IPS-11a (cell line): Measurements from ENCODE around the gene MRRF.

Experiments
- H3K4me3 ChIP-seq: one replicate; pipeline ENCODE4 v1.5.1; 2013; ENCODE audit warnings: low read depth, low read length, control low read depth

Gene MRRF, protein sequence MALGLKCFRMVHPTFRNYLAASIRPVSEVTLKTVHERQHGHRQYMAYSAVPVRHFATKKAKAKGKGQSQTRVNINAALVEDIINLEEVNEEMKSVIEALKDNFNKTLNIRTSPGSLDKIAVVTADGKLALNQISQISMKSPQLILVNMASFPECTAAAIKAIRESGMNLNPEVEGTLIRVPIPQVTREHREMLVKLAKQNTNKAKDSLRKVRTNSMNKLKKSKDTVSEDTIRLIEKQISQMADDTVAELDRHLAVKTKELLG

DNA sequence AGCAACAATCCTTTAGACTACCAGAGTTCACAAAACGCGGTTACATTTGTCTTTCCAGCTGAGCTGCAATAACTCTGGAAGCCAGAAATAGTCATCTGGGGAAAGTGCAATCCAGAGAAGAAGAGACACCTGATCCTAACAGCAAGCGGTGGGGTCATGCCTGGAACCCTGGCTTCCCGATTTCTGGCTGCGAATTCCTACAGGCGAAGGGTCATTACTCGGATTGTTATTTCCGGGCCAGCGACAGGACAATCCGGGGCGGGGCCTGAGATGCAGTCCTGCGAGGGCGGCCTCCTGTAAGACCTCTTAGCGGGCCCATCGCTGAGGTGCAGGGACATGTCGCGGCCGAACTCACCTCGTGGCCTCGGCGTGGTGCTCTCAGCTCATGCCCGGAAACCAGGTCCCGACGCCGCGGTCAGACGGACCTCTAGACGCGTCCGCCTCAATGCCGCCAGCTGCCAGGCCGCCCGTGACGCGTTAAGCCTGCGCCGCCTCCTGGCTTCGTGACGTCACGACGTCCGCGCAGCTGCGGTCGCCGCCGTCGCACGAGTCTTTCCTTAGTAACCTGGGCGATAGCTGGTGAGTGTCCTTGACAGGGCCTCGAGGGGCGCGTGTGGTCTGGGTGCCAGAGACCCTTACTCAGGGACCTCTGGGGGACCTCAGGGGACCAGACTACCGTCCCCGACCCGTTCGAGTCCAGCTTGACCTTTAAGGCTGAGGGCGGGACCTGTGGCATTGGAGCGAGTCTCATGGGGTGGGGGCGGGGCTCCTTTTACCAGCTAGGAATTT, at the start of gene MRRF, which contains the start of gene RBM18:
Gene MRRF, plus strand, starts transcription at position 523 of the 789 bp plus-strand sequence. CDS start 6,010 bp downstream, outside the sequence.
Gene RBM18, minus strand, starts transcription at position 481 of the 789 bp plus-strand sequence. CDS start 3,348 bp downstream, outside the sequence.
- H3K4me3 ChIP-seq, result peak within 1 kb of the TSS; percentile 88

GRCh38 chr9:122215663-122216062, 49.0 kb upstream of the MRRF start:
- H3K4me3 ChIP-seq, result no peak overlapping the region

DNA sequence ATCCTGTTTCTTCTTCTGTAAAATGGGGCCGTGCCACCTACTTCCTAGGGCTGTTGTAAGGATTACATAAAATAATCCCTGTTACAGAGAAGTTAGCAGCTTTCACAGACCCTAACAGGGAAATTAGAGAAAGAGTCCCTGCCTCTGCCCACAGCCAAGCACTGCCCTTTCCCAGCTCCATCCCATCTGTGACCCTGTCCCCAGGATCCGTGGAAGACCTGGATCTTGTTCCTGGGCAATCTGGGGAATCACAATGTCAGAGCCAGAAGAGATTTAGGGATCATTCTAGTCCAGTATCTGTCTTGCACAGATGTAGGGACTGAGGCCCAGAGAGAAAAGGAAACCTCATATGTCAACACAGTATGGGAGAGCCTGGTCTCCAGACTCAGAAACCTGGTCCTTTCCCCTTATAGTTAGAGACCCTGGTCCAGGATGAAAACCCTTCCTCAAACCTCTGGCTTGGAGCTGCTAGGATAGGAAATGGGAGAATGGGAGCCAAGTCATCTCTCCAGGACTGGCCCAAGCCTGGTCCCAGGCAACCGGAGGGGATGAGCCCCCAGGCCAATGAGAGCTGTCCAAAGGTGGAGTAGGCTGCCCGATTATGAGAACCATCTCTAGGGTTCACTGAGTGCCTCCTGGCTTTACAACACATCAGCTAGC, 48.4 kb upstream of the MRRF start:
- peak overlapping the region; percentile 8 for H3K4me3 ChIP-seq

GRCh38 chr9:122216798-122217418, 47.8 kb upstream of the MRRF start:
- H3K4me3 ChIP-seq, result peak overlapping the region; percentile 8

DNA sequence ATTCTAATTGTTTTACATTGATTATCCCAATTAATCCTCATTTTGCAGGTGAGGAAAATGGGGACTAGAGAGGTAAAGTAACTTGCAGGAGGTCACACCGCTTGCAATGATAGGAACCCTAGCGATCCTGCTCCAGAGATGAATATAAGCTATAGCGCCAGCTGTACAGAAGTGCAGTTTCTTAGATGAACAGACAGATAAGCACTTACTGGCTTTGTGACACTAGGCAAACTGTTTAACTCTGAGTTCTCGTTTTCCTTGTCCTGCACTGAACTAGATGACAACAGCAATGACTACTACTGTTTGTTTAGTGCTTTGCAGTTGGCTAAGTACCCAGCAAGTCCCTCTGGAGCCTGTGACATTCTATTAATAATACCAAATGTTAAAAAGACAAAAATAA, 47.0 kb upstream of the MRRF start:
- H3K4me3 ChIP-seq, result no peak overlapping the region

GRCh38 chr9:122218071-122218934, 46.4 kb upstream of the MRRF start:
- no peak overlapping the region for H3K4me3 ChIP-seq

GRCh38 chr9:122218935-122219855, 45.5 kb upstream of the MRRF start:
- peak overlapping the region; percentile 17 for H3K4me3 ChIP-seq

GRCh38 chr9:122219856-122220672, 44.6 kb upstream of the MRRF start:
- peak overlapping the region; percentile 17 for H3K4me3 ChIP-seq

DNA sequence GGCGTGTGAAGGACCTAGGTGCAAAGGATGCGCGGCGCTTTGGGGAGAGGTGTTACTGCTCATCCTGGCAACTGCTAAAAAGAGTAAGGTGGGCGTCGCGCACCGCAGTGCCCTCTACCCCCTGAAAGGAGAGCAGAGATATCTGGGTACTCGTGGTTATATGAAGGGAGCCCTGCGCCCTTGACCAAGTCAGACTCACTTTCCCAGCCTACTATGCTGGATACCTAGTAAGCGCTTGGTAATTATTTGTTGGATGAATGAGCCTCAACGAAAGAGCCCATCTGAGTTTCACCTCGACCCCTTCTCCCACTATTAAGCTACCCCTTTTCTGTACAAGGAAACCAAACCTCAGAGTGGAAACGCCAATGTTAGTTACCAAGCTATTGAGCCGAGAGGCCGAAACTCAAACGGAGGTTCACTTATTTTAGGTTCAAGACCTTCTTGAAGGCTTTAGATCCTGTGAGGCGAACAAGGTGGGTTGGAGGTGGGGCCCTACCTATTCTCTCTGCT, 44.0 kb upstream of the MRRF start:
- no peak overlapping the region for H3K4me3 ChIP-seq

- peak overlapping the region; percentile 27 for H3K4me3 ChIP-seq
Measured at GRCh38 chr9:122221183-122221811, 43.4 kb upstream of the MRRF start.

GRCh38 chr9:122222791-122223190, 41.9 kb upstream of the MRRF start:
- no peak overlapping the region for H3K4me3 ChIP-seq

GRCh38 chr9:122223435-122223834, 41.2 kb upstream of the MRRF start:
- no peak overlapping the region for H3K4me3 ChIP-seq

GRCh38 chr9:122225312-122226141, 39.2 kb upstream of the MRRF start:
- no peak overlapping the region for H3K4me3 ChIP-seq

DNA sequence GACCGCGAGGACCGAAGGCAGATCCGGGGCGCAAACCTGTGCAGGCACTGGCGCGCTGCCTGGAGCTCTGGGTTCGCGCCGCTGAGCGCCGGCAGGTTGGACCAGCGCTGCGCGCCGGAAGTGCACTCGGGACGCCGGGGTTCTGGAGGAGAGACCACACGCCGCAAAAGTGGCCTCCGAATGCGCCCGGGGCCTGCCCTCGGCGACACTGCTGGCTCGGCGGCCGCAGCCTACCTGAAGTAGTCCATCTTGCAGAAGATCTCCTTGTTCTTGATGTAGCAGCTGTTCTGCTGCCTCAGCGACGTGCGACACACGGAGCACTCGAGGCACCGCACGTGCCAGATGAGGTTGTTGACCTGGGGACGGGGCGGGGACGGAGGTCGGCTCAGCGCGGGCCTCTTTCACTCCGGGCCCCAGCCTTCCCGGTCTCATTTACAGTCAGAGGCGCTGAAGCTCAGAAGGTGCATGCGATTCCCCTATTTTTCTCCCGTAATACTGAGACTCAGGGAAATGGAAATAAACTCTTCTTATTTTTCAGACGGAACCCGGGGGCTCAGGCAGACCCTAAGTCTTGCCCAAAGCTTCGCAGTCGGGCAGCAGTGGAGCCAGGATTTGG, 38.4 kb upstream of the MRRF start:
- no peak overlapping the region for H3K4me3 ChIP-seq

GRCh38 chr9:122226758-122227574, 37.7 kb upstream of the MRRF start:
- no peak overlapping the region for H3K4me3 ChIP-seq

DNA sequence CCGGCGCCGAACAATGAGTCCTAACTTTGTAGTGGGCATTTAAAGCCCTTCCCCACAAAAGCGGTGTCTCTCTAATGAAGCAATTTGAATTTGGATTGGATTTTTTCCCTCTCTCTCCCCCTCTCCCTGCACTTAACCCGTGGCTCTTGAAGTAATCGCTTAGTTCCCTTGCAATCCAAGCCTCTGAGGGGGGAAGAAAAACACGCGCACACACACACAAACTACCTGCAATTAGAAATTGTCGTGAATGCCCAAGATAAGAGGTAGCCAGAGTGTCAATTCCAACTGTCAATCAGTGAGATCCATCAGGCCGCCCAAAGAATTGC, 37.1 kb upstream of the MRRF start:
- H3K4me3 ChIP-seq, result no peak overlapping the region
